AG04449 (cell line): ENCODE data around the gene BCAS1.

ENCODE experiments used
- CTCF ChIA-PET: fragments of 350-600 bp; formaldehyde crosslinking; extraction: SDS; loops from one replicate; lab custom pipeline; 2021; ENCODE audit warnings: antibody characterized with exemption; lab: Yijun Ruan, JAX
- POLR2A ChIA-PET: fragments of 400-600, 350-600 bp; formaldehyde crosslinking; extraction: SDS; loops from one replicate; lab custom pipeline; 2020; ENCODE audit warnings: antibody characterized with exemption, inconsistent platforms; lab: Yijun Ruan, JAX
- DNase-seq: peaks from one replicate; pipeline ENCODE4 v3.0.0-alpha.2; 2010; ENCODE audit warnings: low read depth, low spot score
- H3K4me3 ChIP-seq: 2 replicates; pipeline ENCODE4 v1.5.1; 2011; ENCODE audit warnings: low read depth, mild to moderate bottlenecking, control low read depth, low read length
- CTCF ChIP-seq: IDR thresholded peaks from one replicate; pipeline ENCODE4 v1.5.1; 2011; ENCODE audit warnings: mild to moderate bottlenecking, moderate library complexity, low read length, control low read depth, inconsistent platforms; ENCODE audit not compliant: insufficient read depth; ENCODE audit errors: missing control alignments

The BCAS1 gene

GRCh38 chr20:54068966-54069365 is 1.4 kb downstream of the BCAS1 start:
- ChIA-PET CTCF (no interaction called here), POLR2A (no interaction called here)
- H3K4me3 ChIP-seq = no peak overlapping the region
- DNase-seq = no peak
- TF ChIP-seq CTCF = no peak

- DNase-seq = no peak
- CTCF ChIA-PET = no interaction called here
- no peak for TF ChIP-seq CTCF
- POLR2A ChIA-PET = no interaction called here
- no peak overlapping the region for H3K4me3 ChIP-seq
These were observed 1.9 kb downstream of the BCAS1 start for GRCh38 chr20:54068495-54068894.

GRCh38 chr20:54067606-54068174 is 2.7 kb downstream of the BCAS1 start:
- no peak overlapping the region for H3K4me3 ChIP-seq
- ChIA-PET POLR2A (no interaction called here), CTCF (interaction anchor here (1.1 kb wide), 1 partner anchor 132 kb away, joined by 3 read pairs; no protein-coding TSS in a partner anchor)
- TF ChIP-seq CTCF = no peak
- no peak for DNase-seq

GRCh38 chr20:54065601-54066038 is 4.8 kb downstream of the BCAS1 start:
- no peak for TF ChIP-seq CTCF
- CTCF ChIA-PET = no interaction called here
- no peak for DNase-seq
- POLR2A ChIA-PET = interaction anchor here (0.6 kb wide), 1 partner anchor 80 kb away, joined by 3 read pairs; no protein-coding TSS in a partner anchor
- no peak overlapping the region for H3K4me3 ChIP-seq

- ChIA-PET POLR2A (interaction anchor here (0.6 kb wide), 1 partner anchor 80 kb away, joined by 3 read pairs; no protein-coding TSS in a partner anchor), CTCF (interaction anchor here (1.6 to 5.5 kb wide), 4 partner anchors 12 to 134 kb away, joined by 3 to 26 read pairs (median 18); no protein-coding TSS in a partner anchor)
These were observed 5.5 kb downstream of the BCAS1 start for GRCh38 chr20:54064939-54065338.

More at GRCh38 chr20:54064939-54065338, 5.5 kb downstream of the BCAS1 start:
- no peak for TF ChIP-seq CTCF
- H3K4me3 ChIP-seq = no peak overlapping the region
- no peak for DNase-seq
